ENCODE measurements around the gene FTO.

Gene FTO

GRCh38 chr16:53784291-53784690 lies 80.3 kb downstream of the FTO start:
- TF ChIP-seq TAF1 (IDR thresholded peaks at IDR 0.05; ENCODE audit: borderline replicate concordance, insufficient read depth, low read length) (no peak), POLR2AphosphoS5 (IDR thresholded peaks at IDR 0.05; ENCODE audit: low read depth, low read length) (no peak), REST (IDR thresholded peaks at IDR 0.05; ENCODE audit: insufficient read depth in 1 of 2, low read depth in 2 of 2, low read length in 2 of 2) (no peak)

- TF ChIP-seq TAF1 (IDR thresholded peaks at IDR 0.05; ENCODE audit: borderline replicate concordance, insufficient read depth, low read length), result no peak
- no peak for TF ChIP-seq FOXP2 (optimal IDR thresholded peaks at IDR 0.05; ENCODE audit: borderline replicate concordance, extremely low read depth, extremely low read length, insufficient read depth)
- no peak for TF ChIP-seq POLR2AphosphoS5 (IDR thresholded peaks at IDR 0.05; ENCODE audit: low read depth, low read length)
- no peak for TF ChIP-seq REST (IDR thresholded peaks at IDR 0.05; ENCODE audit: insufficient read depth in 1 of 2, low read depth in 2 of 2, low read length in 2 of 2)
- TF ChIP-seq SIN3A (IDR thresholded peaks at IDR 0.05; ENCODE audit: borderline replicate concordance, insufficient read depth, low read length), result no peak
Measured at GRCh38 chr16:53785044-53785443, 81.1 kb downstream of the FTO start.

GRCh38 chr16:53785916-53786315 lies 82.0 kb downstream of the FTO start:
- no peak for TF ChIP-seq SIN3A (IDR thresholded peaks at IDR 0.05; ENCODE audit: borderline replicate concordance, insufficient read depth, low read length)
- TF ChIP-seq POLR2AphosphoS5 (IDR thresholded peaks at IDR 0.05; ENCODE audit: low read depth, low read length), result no peak
- no peak for TF ChIP-seq REST (IDR thresholded peaks at IDR 0.05; ENCODE audit: insufficient read depth in 1 of 2, low read depth in 2 of 2, low read length in 2 of 2)
- TF ChIP-seq TAF1 (IDR thresholded peaks at IDR 0.05; ENCODE audit: borderline replicate concordance, insufficient read depth, low read length), result no peak
- no peak for TF ChIP-seq FOXP2 (optimal IDR thresholded peaks at IDR 0.05; ENCODE audit: borderline replicate concordance, extremely low read depth, extremely low read length, insufficient read depth)

- TF ChIP-seq FOXP2 (optimal IDR thresholded peaks at IDR 0.05; ENCODE audit: borderline replicate concordance, extremely low read depth, extremely low read length, insufficient read depth) (no peak), SIN3A (IDR thresholded peaks at IDR 0.05; ENCODE audit: borderline replicate concordance, insufficient read depth, low read length) (no peak), TAF1 (IDR thresholded peaks at IDR 0.05; ENCODE audit: borderline replicate concordance, insufficient read depth, low read length) (no peak), REST (IDR thresholded peaks at IDR 0.05; ENCODE audit: insufficient read depth in 1 of 2, low read depth in 2 of 2, low read length in 2 of 2) (no peak), POLR2AphosphoS5 (IDR thresholded peaks at IDR 0.05; ENCODE audit: low read depth, low read length) (no peak)
Measured at GRCh38 chr16:53787423-53787822, 83.5 kb downstream of the FTO start.

GRCh38 chr16:53789137-53789536 lies 85.2 kb downstream of the FTO start:
- TF ChIP-seq TAF1 (IDR thresholded peaks at IDR 0.05; ENCODE audit: borderline replicate concordance, insufficient read depth, low read length), result no peak
- TF ChIP-seq SIN3A (IDR thresholded peaks at IDR 0.05; ENCODE audit: borderline replicate concordance, insufficient read depth, low read length), result no peak
- no peak for TF ChIP-seq POLR2AphosphoS5 (IDR thresholded peaks at IDR 0.05; ENCODE audit: low read depth, low read length)
- no peak for TF ChIP-seq REST (IDR thresholded peaks at IDR 0.05; ENCODE audit: insufficient read depth in 1 of 2, low read depth in 2 of 2, low read length in 2 of 2)
- no peak for TF ChIP-seq FOXP2 (optimal IDR thresholded peaks at IDR 0.05; ENCODE audit: borderline replicate concordance, extremely low read depth, extremely low read length, insufficient read depth)

Data from PFSK-1 (cell line).